Ovary (tissue), 3 donors: ENCODE results near the gene ARHGDIB.

Source experiments
- CTCF ChIP-seq, 3 donors: fragments of 450-650 bp in 2 of 3; fragments of 200-600 bp in 1 of 3; IDR thresholded peaks; one replicate each; pipeline versions ENCODE4 v1.5.1 to v1.8.0; 2016 to 2022; ENCODE audit warnings: antibody characterized with exemption in 3 of 3, mild to moderate bottlenecking in 1 of 3
- EP300 ChIP-seq: sonication (generic); formaldehyde crosslinking; IDR thresholded peaks from one replicate; pipeline ENCODE4 v1.6.1; 2017; ENCODE audit warnings: antibody characterized with exemption
- POLR2A ChIP-seq: fragments of 450-650 bp; IDR thresholded peaks from one replicate; pipeline ENCODE4 v1.6.1; 2017; ENCODE audit warnings: antibody characterized with exemption, mild to moderate bottlenecking, moderate library complexity
- donor health status: DM: no; HTN: no; CAD: no.

- TF ChIP-seq CTCF (IDR thresholded peaks at IDR 0.05): no peak
- no peak for TF ChIP-seq POLR2A
- TF ChIP-seq EP300: no peak
These were observed 25.1 kb downstream of the ARHGDIB start for GRCh38 chr12:14936224-14936861.
